Liver (tissue), 3 donors: ENCODE measurements around the gene C9orf85.

ENCODE experiments used
- ATF3 ChIP-seq: IDR thresholded peaks from 2 replicates; pipeline ENCODE4 v1.6.1; 2016; ENCODE audit warnings: antibody characterized with exemption
- CTCF ChIP-seq: fragments of 150-350 bp; IDR thresholded peaks from 2 replicates; pipeline ENCODE4 v1.5.1; 2017; ENCODE audit warnings: improper control_type of control experiment, low read depth, low read length; ENCODE audit not compliant: missing input control
- EGR1 ChIP-seq, 2 donors: IDR thresholded peaks; 2 replicates each; pipeline ENCODE4 v1.6.1; 2016 to 2018; ENCODE audit warnings: antibody characterized with exemption in 2 of 2, low read depth in 2 of 2
- HNF4A ChIP-seq, 2 donors: conservative IDR thresholded peaks; 2 replicates each; pipeline ENCODE4 v1.6.1; 2016; ENCODE audit warnings: antibody characterized with exemption in 2 of 2, mild to moderate bottlenecking in 2 of 2
- JUND ChIP-seq, 2 donors: IDR thresholded peaks; 2 replicates each; pipeline ENCODE4 v1.6.1; 2016; ENCODE audit warnings: antibody characterized with exemption in 2 of 2
- MAX ChIP-seq: IDR thresholded peaks from 2 replicates; pipeline ENCODE4 v1.6.1; 2016; ENCODE audit warnings: antibody characterized with exemption
- RAD21 ChIP-seq, 2 donors: IDR thresholded peaks; 2 replicates each; pipeline ENCODE4 v1.6.1; 2016; ENCODE audit warnings: antibody characterized with exemption in 2 of 2, mild to moderate bottlenecking in 2 of 2
- REST ChIP-seq: IDR thresholded peaks from 2 replicates; pipeline ENCODE4 v1.6.1; 2016; ENCODE audit warnings: antibody characterized with exemption, mild to moderate bottlenecking
- SP1 ChIP-seq: IDR thresholded peaks from 2 replicates; pipeline ENCODE4 v1.6.1; 2018; ENCODE audit warnings: antibody characterized with exemption, mild to moderate bottlenecking
- TAF1 ChIP-seq: conservative IDR thresholded peaks from 2 replicates; pipeline ENCODE4 v1.6.1; 2016; ENCODE audit warnings: antibody characterized with exemption, mild to moderate bottlenecking
- YY1 ChIP-seq: IDR thresholded peaks from 2 replicates; pipeline ENCODE4 v1.6.1; 2016; ENCODE audit warnings: antibody characterized with exemption, mild to moderate bottlenecking
- ZBTB33 ChIP-seq: IDR thresholded peaks from 2 replicates; pipeline ENCODE4 v1.6.1; 2016; ENCODE audit warnings: antibody characterized with exemption
- donor health status: healthy.
- donor health status: healthy.

- TF ChIP-seq CTCF (no peak), ZBTB33 (no peak), REST (no peak), EGR1 (IDR thresholded peaks at IDR 0.05; ENCODE audit: low read depth in 2 of 2) (no peak), YY1 (no peak), SP1 (no peak), JUND (IDR thresholded peaks at IDR 0.05) (no peak), MAX (no peak), TAF1 (no peak), ATF3 (no peak), RAD21 (IDR thresholded peaks at IDR 0.05) (no peak), HNF4A (conservative IDR thresholded peaks at IDR 0.05) (no peak)
Measured at GRCh38 chr9:71941998-71942567, 30.6 kb downstream of the C9orf85 start.
